Stimulated activated CD4-positive, alpha-beta T cell treated with anti-CD3 and anti-CD28 coated beads, Interleukin-2, amount 100 ng/mL, for 4 hours (primary cell): ENCODE measurements around the gene TNFAIP8L1.
A peak's percentile ranks its signal among the peaks of the same experiment; 100 is the strongest.
"Not testable (repeated sequence)": the region's sequence is repeated elsewhere in the genome, so short reads cannot be mapped to it uniquely, and the experiment has no call there.

Experiments
- DNase-seq: peaks from one replicate; pipeline ENCODE4 v3.0.0-alpha.2; 2020; ENCODE audit warnings: low read depth

Gene TNFAIP8L1

DNA sequence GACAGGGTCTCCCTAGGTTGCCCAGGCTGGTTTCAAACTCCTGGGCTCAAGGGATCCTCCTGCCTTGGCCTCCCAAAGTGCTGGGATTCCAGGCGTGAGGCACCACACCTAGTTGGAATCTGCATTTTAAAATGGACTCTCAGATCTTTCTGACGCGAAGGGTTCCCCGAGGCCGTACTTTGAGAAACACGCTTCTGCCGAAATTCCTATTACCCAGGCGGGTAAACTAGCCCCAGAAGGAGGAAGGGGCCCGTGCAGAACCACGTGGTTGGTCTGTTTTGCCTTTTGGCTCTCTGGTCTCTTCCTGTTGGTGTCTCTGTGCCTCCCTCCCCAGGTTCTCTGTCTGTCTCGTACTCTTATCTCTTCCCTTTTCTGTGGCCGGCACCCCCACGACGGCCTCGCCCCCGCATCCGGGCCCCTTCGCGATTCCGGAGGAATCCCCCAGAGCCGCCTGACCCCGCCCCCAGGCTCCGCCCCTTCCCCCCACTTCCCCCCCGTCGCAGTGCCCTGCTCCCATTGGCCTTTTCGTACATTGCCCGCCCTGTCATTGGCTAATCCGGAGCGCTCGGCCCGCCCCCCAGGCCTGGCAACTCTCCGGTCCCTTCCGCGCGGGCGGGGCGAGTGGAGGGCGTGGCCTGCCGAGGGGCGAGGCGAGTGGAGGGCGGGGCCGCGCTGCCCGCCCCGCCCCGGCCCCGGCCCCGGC, at the start of gene TNFAIP8L1:
TNFAIP8L1 (plus strand) TSS at position 689 of the 703 bp plus-strand sequence. CDS start 12,354 bp downstream, outside the sequence.
- DNase-seq, result peak; percentile 99

DNA sequence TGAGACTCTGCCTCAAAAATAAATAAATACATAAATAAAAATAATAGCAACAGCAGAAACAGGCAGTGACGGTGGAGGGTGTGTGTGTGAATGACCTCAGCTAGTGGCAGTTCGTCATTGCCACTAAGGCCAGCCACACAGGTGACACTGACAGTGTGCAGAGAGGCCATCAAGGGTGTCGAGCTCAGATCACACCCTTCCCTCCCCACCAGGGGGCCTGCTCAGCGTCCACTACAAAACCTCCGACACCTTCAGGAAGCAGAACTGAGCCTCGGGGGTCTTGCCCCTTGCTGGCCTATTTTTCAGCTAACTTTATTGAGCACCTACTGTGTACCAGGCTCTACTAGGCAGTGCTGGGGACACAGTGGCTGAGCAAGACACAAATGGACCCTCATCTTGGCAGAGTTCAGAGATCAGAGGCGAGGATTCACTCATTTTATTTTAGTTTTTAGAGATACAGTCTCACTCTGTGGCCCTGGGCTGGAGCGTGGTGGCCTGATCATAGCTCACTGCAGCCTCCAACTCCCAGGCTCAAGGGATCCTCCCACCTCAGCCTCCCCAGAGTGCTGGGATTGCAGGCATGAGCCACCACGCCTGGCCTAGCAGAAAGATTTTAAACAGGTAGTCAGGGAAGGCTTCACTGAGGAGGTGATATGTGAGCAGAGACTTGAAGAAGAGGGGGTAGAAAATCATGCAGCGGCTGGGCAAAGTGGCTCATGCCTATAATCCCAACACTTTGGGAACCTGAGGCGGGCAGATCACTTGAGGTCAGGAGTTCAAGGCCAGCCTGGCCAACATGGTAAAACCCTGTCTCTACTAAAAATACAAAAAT, 49.5 kb upstream of the TNFAIP8L1 start:
- DNase-seq, result no peak

DNA sequence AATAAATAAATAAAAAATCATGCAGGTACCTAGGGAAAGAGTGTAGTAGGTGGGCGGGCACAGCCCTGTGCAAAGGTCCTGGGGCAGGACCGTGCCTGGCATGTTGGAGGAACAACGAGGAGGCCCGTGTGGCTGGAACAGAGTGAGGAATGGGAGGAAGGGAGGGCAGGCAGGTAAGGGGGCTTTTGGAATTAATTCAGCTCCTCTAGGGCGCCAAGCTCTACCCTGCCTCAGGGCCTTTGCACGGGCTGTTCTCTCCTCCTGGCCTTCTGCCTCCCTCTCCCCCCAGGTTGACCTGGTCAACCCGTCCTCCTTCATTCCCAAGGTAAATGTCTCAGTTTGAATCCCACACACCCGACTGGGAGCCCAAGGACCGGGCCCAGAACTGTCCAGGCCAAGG, 48.8 kb upstream of the TNFAIP8L1 start:
- DNase-seq, result no peak

DNA sequence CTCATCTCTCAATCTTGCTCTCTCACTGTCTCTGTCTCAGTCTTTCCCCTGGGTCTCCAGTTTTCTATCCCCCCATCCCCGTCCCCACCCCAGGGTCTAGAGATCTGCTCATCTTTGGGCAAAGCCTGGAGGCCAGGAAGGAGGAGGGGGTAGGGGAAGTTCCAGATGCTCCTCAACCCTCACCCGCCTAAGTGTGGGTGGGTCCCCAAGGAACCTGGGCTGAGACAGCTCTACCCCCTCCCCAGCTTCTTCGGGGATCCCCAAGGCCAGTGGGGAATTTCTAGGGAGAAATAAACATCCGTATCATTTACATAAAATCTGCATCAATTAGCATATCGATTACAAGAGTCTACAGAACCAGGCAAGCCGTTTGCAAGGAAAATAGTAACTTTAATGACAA, 48.0 kb upstream of the TNFAIP8L1 start:
- DNase-seq, result no peak

DNA sequence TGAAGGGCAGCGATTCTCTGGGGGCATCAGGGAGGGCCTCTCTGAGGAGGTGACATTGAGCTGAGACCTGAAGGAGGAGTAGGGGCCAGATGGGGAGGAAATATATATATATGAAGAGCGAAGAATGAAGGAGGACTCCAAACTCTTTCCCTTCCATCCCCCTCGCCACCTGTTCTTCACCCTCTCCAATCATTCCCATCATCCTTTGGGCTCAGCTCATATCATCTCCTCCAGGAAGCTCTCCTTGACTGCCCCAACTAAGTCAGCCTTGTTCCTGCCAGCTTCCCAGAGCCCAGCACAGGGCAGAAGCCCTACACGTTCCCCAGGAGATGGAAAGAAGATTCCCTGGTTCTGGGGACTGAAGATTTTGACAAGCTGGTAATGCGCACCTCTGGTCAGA, 46.9 kb upstream of the TNFAIP8L1 start:
- no peak for DNase-seq

DNA sequence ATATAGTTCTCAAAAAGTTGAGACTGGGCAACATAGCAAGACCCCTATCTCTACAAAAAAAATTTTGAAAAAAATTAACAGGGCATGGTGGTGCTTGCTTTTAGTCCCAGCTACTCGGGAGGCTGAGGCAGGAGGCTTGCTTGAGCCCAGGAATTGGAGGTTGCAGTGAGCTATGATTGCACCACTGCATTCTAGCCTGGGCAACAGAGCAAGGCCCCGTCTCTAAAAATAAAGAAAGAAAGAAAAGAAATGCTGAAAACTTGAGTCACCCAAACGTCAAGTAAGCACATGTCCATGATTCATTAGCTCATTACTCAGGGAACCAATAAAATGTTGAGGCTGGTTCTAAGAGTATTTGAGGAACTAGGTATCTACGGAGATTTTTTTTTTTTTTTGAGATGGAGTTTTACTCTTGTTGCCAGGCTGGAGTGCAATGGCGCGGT, 45.9 kb upstream of the TNFAIP8L1 start:
- DNase-seq, result no peak

DNA sequence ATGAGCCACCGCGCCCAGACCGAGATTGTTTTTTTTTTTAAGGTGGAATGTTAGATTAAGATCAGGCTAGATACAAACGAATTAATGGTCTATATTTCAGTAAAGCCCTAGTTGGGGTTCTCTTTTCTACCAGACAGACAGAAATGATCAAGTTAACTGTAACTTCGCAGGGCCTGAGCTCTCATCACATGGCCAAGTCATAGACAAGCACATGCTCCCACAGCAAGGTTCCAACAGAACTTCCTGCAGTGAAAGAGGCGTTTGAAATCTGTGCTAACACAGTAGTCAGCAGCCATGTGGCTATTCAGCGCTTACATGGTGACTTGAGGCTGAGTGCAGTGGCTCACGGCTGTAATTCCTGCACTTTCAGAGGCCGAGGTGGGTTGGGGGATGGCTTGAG, 45.1 kb upstream of the TNFAIP8L1 start:
- DNase-seq, result no peak

DNA sequence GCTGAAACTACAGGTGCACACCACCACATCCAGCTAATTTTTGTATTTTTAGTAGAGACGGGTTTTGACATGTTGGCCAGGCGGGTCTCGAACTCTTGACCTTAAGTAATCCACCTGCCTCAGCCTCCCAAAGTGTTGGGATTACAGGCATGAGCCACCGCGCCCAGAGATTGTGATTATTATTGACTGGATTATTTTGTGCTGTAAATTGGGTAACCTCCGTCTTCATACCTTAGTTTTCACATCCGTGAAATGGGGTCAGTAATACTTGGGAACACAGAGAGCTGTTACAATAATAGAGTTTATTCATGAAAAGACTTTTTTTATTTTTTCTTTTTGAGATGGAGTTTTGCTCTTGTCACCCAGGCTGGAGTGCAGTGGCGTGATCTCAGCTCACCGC, 44.2 kb upstream of the TNFAIP8L1 start:
- DNase-seq, result not testable (repeated sequence)

DNA sequence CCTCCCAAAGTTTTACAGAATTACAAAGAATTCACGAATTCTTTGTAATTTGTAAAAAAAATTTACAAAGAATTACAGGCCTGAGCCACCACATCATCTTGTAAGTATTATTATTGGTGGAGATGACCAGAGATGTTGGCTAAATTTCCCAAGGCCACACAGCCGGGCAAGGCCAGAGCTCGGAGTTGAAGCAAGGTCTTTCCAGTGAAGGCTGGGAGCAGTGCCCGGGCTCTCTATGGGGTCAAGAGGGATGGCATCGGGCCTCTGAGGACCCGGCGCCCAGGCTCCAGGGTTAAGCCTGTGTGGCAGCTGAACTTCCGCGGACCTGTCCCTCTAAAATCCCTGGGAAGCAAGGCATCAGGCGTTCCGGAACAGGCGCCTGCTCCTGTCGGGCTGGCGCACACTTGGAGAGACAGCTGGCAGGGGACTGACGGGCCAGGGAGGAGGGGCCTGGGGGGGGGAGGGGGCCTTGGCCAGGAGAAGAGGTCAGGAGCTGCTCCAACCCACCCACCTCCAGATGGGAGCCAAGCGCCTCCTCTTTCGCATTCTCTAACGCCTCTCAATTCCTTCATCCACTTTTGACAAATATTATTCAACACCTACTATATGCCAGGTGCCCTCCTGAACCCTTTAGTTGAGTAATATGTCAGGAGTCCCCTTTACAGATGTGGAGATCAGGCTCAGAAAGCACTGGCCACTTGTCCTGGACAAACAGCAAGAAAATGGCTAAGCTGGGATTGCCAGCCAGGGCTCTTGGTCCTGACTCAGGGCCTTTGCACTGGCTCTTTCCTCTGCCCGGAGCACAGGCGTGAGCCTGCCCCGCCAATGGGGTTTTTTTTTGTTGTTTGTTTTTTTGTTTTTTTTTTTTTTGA, 43.0 kb upstream of the TNFAIP8L1 start:
- DNase-seq, result no peak

DNA sequence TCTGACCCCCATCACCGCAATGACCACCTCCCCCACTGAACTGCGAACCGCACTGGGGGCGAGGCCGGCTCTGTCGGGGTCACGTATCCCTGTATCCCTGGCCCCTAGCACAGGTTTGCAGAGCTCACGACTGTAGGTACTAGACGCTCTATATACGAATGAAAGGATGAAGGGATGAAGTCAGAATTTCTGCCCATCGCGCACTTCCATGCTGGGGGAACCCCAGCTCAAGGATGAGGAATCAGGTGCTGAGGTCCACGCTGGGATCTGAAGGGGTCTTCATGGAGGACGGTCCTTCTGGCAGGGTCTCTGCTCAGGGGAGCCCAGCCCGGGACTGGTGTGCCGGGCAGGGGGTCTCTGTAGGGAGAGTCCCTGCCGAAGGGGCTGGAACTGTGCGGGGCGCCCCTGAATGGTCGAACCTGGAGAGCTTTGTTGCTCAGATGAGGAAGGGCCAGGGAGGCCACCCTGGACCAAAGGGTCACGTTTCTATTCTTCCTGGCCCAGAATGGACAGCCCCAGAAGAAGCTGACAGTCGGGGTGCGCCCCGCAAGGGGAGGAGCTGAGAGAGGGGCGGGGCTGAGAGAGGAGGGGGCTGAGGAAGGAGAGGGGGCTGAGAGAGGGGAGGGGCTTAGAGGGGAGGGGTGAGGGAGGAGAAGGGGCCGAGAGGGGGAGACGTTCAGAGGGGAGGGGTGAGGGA, 41.9 kb upstream of the TNFAIP8L1 start:
- peak; percentile 9 for DNase-seq

DNA sequence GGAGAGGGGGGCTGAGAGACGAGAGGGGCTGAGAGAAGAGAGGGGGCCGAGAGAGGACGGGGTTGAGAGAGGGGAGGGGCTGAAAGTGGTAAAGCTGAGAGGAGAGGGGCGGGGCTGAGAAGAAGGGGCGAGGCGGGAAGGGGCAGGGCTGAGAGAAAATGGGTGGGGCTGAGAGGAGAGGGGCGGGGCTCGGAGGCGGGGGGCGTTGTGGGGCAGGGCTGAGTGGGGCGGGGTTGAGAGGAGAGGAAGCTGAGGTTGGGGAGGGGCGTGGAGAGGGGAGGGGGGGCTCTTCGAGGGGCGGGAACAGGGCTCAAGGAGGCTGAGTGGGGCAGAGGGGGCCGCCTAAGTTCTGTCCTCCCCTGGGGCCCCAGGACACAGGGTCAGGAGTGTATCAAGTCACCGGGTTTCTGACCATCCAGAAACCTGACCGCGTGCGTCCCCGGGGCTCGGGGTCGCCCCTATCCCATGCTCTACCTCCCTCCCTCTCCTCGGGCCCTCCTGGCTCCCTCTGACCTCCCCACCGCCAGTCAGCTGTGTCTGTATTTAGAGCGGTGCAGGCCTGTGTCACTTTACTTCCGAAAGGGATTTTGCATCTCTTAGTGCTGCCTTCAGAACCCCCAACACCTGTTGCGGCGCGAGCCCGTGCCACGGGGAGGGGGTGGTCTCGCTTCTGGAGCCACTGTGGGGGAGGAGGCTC, 41.2 kb upstream of the TNFAIP8L1 start:
- peak; percentile 22 for DNase-seq

DNA sequence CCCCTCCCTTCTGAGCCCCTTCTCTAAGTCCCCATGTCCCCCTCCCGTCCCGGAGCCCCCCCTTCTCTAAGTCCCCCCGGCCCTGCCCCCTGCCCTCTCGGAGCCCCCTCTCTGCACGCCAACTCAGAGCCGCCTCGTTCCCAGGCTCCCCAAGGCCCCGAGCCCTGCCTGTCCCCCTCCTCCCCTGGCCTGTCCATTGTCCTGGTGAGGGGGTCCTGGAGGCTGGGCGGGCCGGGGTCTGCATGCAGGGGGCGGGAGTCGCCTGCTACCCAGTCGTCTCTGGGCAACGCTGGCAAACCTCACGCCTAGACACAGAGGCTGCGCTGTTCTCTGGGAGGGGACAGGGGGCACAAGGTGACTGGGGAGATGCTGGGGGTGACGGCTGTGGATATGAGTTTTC, 40.6 kb upstream of the TNFAIP8L1 start:
- DNase-seq, result no peak

DNA sequence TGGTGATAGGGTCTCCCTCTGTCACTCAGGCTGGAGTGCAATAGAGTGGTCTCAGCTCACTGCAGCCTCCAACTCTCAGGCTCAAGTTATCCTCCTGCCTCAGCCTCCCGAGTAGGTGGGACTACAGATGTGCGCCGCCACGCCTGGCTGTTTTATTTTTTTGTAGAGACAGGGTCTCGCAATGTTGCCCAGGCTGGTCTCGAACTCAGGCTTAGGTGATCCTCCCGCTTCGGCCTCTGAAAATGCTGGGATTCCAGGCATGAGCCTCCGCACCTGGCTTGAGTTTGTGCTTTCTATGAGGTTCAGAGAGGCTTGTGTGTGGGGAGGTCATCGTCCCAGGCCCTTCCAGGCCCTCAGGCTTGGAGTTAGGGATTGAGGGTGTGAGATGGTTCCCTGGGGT, 39.2 kb upstream of the TNFAIP8L1 start:
- DNase-seq, result no peak

DNA sequence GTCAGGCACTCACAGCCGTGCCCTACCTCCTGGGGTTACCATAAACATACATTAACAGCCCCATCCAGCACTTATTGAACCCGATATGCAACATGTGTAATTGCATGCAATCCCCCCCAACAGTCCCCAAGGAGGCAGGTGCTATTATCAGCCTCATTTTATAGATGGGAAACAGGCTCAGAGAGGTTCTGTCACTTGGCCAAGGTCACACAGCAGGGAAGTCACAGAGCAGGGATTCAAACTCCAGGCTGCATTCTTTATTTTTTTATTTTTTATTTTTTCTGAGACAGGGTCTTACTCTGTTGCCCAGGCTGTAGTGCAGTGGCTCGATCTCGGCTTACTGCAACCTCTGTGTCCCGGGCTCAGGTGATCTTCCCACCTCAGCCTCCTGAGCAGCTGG, 38.4 kb upstream of the TNFAIP8L1 start:
- DNase-seq, result no peak

DNA sequence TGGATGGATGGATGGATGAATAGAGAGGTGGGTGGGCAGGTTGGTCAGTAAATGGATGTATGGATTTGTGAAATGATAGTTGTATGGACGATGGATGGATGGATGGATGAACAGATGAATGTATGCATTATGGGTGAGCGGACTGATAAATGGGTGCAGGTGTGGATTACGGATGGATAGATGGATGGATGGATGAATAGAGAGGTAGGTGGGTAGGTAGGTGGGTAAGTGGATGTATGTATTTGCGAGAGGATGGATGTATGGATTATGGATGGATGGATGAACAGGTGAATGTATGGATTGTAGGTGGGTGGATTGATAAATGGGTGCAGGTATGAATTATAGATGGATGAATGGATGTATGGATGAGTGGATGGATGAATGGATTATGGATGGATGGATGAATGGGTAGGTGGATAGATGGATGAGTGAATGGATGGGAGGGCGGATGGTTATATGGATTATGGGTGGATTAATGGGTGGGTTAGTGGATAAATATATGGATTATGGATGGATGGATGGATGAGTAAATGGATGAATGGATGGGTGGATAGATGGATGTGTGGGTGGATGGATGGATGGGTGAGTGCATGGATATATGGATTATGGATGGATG, 37.0 kb upstream of the TNFAIP8L1 start:
- no peak for DNase-seq

DNA sequence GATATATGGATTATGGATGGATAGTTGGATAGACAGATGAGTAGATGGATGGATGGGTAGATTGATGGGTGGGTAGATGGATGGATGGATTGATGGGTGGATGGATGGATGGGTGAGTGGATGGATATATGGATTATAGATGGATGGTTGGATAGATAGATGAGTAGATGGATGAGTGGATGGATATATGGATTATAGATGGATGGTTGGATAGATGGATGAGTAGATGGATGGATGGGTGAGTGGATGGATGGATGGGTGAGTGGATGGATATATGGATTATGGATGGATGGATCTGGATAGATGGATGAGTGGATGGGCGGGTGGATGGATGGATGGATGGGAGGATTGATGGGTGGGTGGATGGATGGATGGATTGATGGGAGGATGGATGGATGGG, 36.4 kb upstream of the TNFAIP8L1 start:
- DNase-seq, result no peak

DNA sequence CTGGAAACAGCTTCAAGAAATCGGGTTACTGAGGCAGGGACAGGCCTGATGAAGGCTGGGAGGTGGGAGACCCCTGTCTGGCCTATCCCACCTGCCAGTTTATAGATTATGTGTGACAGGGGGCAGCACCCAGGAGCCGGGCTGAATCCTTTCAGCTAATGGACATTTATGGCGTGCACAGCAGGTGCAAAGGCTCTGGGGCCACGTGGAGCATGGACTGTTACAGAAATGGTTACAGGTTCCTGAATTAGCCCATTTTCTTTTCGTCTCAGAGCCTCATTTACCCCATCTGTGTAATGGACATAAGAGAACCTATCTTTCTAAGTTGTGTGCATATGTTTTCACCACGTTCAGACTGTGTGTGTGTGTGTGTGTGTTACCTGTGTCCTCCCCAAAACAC, 34.4 kb upstream of the TNFAIP8L1 start:
- DNase-seq, result no peak

DNA sequence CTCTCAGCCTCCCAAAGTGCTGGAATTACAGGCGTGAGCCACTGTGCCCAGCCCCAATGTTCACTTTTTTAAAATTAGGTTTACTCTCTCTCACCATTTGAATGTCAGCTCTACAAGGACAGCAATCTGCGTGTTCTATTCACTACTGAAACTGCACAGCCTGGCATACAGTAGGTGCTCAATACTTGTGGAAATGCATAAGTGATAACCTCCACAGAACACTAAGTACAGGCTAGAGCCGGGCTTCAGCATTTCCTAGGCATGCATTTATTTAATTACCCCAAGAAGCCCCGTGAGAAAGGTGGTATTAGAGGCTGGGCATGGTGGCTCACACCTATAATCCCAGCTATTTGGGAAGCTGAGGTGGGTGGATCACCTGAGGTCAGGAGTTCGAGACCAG, 33.1 kb upstream of the TNFAIP8L1 start:
- DNase-seq, result no peak

DNA sequence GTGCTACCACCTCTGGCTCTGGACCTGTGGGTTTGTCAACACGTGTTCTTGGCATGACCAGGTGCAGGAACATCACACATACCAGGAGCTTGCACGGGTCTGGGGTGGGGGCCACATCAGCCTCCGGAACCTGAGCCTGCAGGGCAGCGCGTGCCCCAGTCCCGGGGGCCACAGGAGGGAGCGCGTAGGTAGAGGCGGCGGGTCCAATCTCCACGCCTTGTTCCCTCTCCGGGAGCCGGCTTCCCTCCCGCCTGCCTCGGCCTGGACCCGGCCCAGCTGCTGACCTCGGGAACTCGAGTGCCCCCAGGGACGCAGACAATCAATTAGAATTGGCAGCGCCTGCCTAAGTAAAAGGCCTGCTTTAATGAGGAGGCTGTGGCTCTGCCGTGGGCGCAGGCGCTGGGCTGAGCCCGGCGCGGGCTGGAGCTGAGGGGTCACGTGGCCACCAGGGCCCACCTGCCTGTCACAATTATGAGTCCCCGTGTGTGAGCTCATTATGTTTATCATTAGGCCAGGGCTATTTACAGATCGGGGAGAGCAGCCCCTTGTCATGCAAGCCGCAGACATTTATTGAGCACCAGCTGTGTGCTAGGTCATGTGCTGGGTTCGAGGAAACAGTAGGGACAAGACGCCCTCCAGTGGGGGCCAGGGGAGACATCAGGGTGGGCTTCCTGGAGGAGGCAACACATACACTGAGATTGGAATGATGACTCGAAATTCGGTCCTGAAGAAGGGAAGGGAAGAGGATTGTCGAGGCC, 32.2 kb upstream of the TNFAIP8L1 start:
- DNase-seq, result no peak
